A549 (cell line): ENCODE data around the gene ODAD3. TPM values are rescaled to one million over a fixed set of nuclear protein-coding genes. Genes with fewer than 3 reads are reported as not detected.
A peak's percentile ranks its signal among the peaks of the same experiment; 100 is the strongest.

ENCODE experiments used
- ATAC-seq, 2 experiments: fragments of 200-7000 bp in 1 of 2; fragments of >200 bp in 1 of 2; cut with Nextera tagmentation in 1 of 2; cut with Tn5 transposase in 1 of 2; 3 replicates each; pipeline versions ENCODE4 v1.8.0 to v1.9.1; 2018 to 2020; ENCODE audit warnings: mild to moderate bottlenecking in 1 of 2, moderate library complexity in 1 of 2
- CTCF ChIA-PET: fragments of 300-600 bp; sonication (Branson Sonifier 250); formaldehyde crosslinking; extraction: SDS; loops from one replicate; lab custom pipeline; 2021; ENCODE audit warnings: antibody characterized with exemption, inconsistent platforms; lab: Yijun Ruan, JAX
- POLR2A ChIA-PET: fragments of 350-600 bp; formaldehyde crosslinking; extraction: SDS; loops from one replicate; lab custom pipeline; 2021; ENCODE audit warnings: antibody characterized with exemption, inconsistent platforms; lab: Yijun Ruan, JAX
- DNase-seq, 2 experiments: peaks; one replicate each; pipeline versions ENCODE4 v3.0.0 to v3.0.0-alpha.2; 2011 to 2016; ENCODE audit warnings: low read depth in 1 of 2, low spot score in 1 of 2
- FAIRE-seq: peaks from 2 replicates; lab custom pipeline; 2011; peaks lifted over from hg19 to GRCh38; lab: Jason Lieb, UNC
- H3K27ac ChIP-seq, 2 experiments: fragments of >200 bp; sonication (Bioruptor Twin); formaldehyde crosslinking; 3 replicates each; pipeline ENCODE4 v1.5.1; 2016 to 2017
- H3K4me1 ChIP-seq: fragments of >200 bp; sonication (Bioruptor Twin); formaldehyde crosslinking; 3 replicates; pipeline ENCODE4 v1.6.1; 2016
- H3K4me2 ChIP-seq: fragments of >200 bp; sonication (Bioruptor Twin); formaldehyde crosslinking; 3 replicates; pipeline ENCODE4 v1.6.1; 2016
- H3K4me3 ChIP-seq: fragments of >200 bp; sonication (Bioruptor Twin); formaldehyde crosslinking; 3 replicates; pipeline ENCODE4 v1.5.1; 2016
- H3K9me3 ChIP-seq: fragments of >200 bp; sonication (Bioruptor Twin); formaldehyde crosslinking; 3 replicates; pipeline ENCODE4 v1.6.1; 2016
- CHD2 ChIP-seq: fragments of 150-350 bp; IDR thresholded peaks from 2 replicates; pipeline ENCODE4 v1.6.1; 2014; ENCODE audit warnings: low read length; ENCODE audit not compliant: partially characterized antibody
- EHMT2 ChIP-seq: fragments of 200-600 bp; sonication (generic); IDR thresholded peaks from 2 replicates; pipeline ENCODE4 v1.6.1; 2016; ENCODE audit warnings: antibody characterized with exemption, low read depth, mild to moderate bottlenecking, moderate library complexity
- EP300 ChIP-seq, 2 experiments: fragments of >200 bp; sonication (Bioruptor Twin); formaldehyde crosslinking; IDR thresholded peaks; 2 replicates in 1 of 2; 3 replicates in 1 of 2; pipeline ENCODE4 v1.6.1; 2016 to 2017
- FOSB ChIP-seq: fragments of 250-450 bp; sonication (Bioruptor Pico); IDR thresholded peaks from 2 replicates; pipeline ENCODE4 v1.5.0; 2020; ENCODE audit warnings: mild to moderate bottlenecking, moderate library complexity
- FOSL2 ChIP-seq, 2 experiments: fragments of 450-650 bp in 1 of 2; fragments of >200 bp in 1 of 2; sonication (Bioruptor Twin) in 1 of 2; formaldehyde crosslinking; IDR thresholded peaks; 2 replicates each; pipeline versions ENCODE4 v1.5.0 to v1.6.1; 2016 to 2020; ENCODE audit warnings: mild to moderate bottlenecking in 1 of 2, moderate library complexity in 1 of 2
- FOXS1 ChIP-seq: fragments of 250-450 bp; sonication (Bioruptor Pico); IDR thresholded peaks from 2 replicates; pipeline ENCODE4 v1.5.0; 2020; ENCODE audit warnings: mild to moderate bottlenecking, moderate library complexity
- HEYL ChIP-seq: fragments of 250-450 bp; sonication (Bioruptor Pico); IDR thresholded peaks from 2 replicates; pipeline ENCODE4 v1.8.0; 2021; ENCODE audit warnings: mild to moderate bottlenecking, moderate library complexity
- HOXA7 ChIP-seq: fragments of 250-450 bp; sonication (Bioruptor Pico); IDR thresholded peaks from 2 replicates; pipeline ENCODE4 v1.5.0; 2020; ENCODE audit warnings: mild to moderate bottlenecking, moderate library complexity
- JUN ChIP-seq, 2 experiments: fragments of >200 bp; sonication (Bioruptor Twin); formaldehyde crosslinking; IDR thresholded peaks; 2 replicates in 1 of 2; 3 replicates in 1 of 2; pipeline ENCODE4 v1.6.1; 2016 to 2017
- JUNB ChIP-seq: fragments of >200 bp; sonication (Bioruptor Twin); formaldehyde crosslinking; IDR thresholded peaks from 2 replicates; pipeline ENCODE4 v1.6.1; 2016
- KDM5A ChIP-seq: fragments of 200-600 bp; sonication (generic); IDR thresholded peaks from 2 replicates; pipeline ENCODE4 v1.6.1; 2016; ENCODE audit warnings: antibody characterized with exemption, mild to moderate bottlenecking
- NR3C1 ChIP-seq: fragments of >200 bp; sonication (Bioruptor Twin); formaldehyde crosslinking; IDR thresholded peaks from 3 replicates; pipeline ENCODE4 v1.6.1; 2017
- POLR2AphosphoS2 ChIP-seq: conservative IDR thresholded peaks from 2 replicates; pipeline ENCODE4 v1.6.1; 2012; ENCODE audit warnings: low read length, improper control_type of control experiment, inconsistent platforms
- TFCP2L1 ChIP-seq: fragments of 250-450 bp; sonication (Bioruptor Pico); IDR thresholded peaks from 2 replicates; pipeline ENCODE4 v1.5.0; 2021; ENCODE audit warnings: mild to moderate bottlenecking
- ZNF302 ChIP-seq: fragments of 250-450 bp; sonication (Bioruptor Pico); IDR thresholded peaks from 2 replicates; pipeline ENCODE4 v1.9.0; 2021; ENCODE audit warnings: inconsistent platforms, mild to moderate bottlenecking, moderate library complexity
- WGBS: methylation state at CpG from one replicate; pipeline ENCODE4 v1.1.6; 2017; ENCODE audit errors: missing lambda C conversion rate; 5-methylcytosine and 5-hydroxymethylcytosine counted together
- polyA plus RNA-seq, 4 experiments: library from polyadenylated mRNA; depleted of rRNA in 3 of 4; stranded (reverse); fragments of >200 nt; fragmentation: RNase III in 1 of 4; extraction: RNeasy Plus Mini Kit Qiagen cat#74134 plus additional on column Dnase treatment in 1 of 4; gene quantifications; 2 replicates in 3 of 4; 3 replicates in 1 of 4; pipeline ENCODE4 v1.2.3, GENCODE V29; 2011 to 2017
- TF ChIP-seq, protein P1 (sequence below): fragments of 250-450 bp; sonication (Bioruptor Pico); IDR thresholded peaks from 2 replicates; pipeline ENCODE4 v1.5.0; 2020; ENCODE audit warnings: low read depth, mild to moderate bottlenecking, moderate library complexity
- TF ChIP-seq, protein P2 (sequence below): IDR thresholded peaks from 2 replicates; pipeline ENCODE4 v1.6.1; 2012; ENCODE audit warnings: low read depth, borderline replicate concordance
- TF ChIP-seq, protein P3 (sequence below): fragments of >200 bp; sonication (Bioruptor Twin); formaldehyde crosslinking; IDR thresholded peaks from 2 replicates; pipeline ENCODE4 v1.6.1; 2016
- TF ChIP-seq, protein P4 (sequence below): IDR thresholded peaks from 2 replicates; pipeline ENCODE4 v1.6.1; 2012
- TF ChIP-seq, protein P5 (sequence below): fragments of 450-650 bp; IDR thresholded peaks from 2 replicates; pipeline ENCODE4 v1.6.1; 2014; ENCODE audit warnings: antibody characterized with exemption

ODAD3 gene
- polyA plus RNA-seq, 2 of the 4 experiments (the other 2 are of a cell fraction): 0.70 to 0.99 TPM

DNA sequence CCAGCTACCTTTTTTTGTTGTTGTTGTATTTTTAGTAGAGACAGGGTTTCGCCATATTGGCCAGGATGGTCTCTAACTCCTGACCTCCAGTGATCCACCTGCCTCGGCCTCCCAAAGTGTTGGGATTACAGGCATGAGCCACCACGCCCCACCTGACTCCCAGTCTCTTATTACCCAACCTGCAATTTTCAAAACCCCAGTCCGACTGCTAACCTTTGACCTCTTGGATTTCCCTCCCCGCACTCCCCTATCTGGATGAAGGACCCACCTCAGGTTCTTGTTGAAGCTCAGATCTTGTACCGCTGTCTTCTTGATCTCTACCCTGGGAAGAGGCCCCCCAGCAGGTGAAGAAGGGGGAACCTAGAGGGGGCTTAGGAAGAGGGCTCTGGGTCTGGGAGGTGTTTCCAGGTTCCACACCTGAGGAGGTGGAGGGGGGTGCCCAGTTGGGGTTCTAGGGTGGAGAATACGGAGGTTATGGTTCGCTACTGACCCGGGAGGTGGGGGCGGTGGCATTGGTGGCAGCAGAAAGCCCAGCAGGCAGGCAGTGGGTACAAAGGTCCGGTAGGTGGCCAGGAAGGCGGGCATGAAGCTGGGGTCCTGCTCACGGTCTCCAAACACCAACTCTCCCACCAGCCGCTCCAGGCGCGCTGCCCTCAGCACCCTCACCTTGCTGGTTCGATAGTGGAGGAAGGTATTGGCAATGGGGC is 18.4 kb downstream of the ODAD3 start:
- Histone ChIP-seq H3K9me3 (no peaks in the 10 kb centered on the region), H3K4me1 (no peaks in the 10 kb centered on the region), H3K27ac (no peak overlapping the region), H3K4me3 (no peak overlapping the region), H3K4me2 (no peak overlapping the region)
- TF ChIP-seq, protein P1, sequence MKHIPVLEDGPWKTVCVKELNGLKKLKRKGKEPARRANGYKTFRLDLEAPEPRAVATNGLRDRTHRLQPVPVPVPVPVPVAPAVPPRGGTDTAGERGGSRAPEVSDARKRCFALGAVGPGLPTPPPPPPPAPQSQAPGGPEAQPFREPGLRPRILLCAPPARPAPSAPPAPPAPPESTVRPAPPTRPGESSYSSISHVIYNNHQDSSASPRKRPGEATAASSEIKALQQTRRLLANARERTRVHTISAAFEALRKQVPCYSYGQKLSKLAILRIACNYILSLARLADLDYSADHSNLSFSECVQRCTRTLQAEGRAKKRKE (CRISPR knock-in tag): no peak
- TF ChIP-seq CHD2 (no peak), NR3C1 (no peak), FOSB (CRISPR knock-in tag) (no peak), HEYL (CRISPR knock-in tag) (no peak), JUNB (no peak), ZNF302 (CRISPR knock-in tag) (no peak), KDM5A (no peak), POLR2AphosphoS2 (no peak), FOXS1 (CRISPR knock-in tag) (no peak), HOXA7 (CRISPR knock-in tag) (no peak)
- TF ChIP-seq, protein P2, sequence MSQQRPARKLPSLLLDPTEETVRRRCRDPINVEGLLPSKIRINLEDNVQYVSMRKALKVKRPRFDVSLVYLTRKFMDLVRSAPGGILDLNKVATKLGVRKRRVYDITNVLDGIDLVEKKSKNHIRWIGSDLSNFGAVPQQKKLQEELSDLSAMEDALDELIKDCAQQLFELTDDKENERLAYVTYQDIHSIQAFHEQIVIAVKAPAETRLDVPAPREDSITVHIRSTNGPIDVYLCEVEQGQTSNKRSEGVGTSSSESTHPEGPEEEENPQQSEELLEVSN: no peak
- TF ChIP-seq, protein P3, sequence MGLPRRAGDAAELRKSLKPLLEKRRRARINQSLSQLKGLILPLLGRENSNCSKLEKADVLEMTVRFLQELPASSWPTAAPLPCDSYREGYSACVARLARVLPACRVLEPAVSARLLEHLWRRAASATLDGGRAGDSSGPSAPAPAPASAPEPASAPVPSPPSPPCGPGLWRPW: no peak
- TF ChIP-seq, protein P4, sequence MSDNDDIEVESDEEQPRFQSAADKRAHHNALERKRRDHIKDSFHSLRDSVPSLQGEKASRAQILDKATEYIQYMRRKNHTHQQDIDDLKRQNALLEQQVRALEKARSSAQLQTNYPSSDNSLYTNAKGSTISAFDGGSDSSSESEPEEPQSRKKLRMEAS: no peak
- FAIRE-seq (no peak), DNase-seq (no peak), ATAC-seq (no peak)
- CTCF ChIA-PET: interaction anchor here (0.9 to 6.3 kb wide), 5 partner anchors 17 to 81 kb away, joined by 3 to 40 read pairs (median 4); partner anchors contain the start of gene EPOR
- 85% methylated on average over 17 of the region's 17 CpGs for WGBS
- POLR2A ChIA-PET: no interaction called here

DNA sequence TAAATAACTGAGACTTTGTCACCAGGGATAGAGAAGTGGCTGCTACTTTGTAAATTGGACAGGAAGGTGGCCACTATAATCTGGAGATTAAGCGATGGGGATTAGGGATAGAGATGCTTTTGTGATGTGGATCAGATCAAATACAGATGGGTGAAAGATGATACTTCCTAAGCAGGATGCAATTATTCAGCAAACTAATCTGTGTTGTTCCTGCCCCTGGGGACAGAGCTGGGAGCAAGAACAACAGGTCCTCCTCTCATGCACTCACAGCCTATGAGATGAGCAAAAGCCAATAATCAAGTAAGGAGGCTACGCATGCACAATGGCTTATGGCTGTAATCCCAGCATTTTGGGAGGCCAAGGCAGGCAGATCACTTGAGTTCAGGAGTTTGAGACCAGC is 20.4 kb downstream of the ODAD3 start:
- ChIA-PET POLR2A (interaction anchor here (0.5 kb wide), 1 partner anchor 1443 kb away, joined by 3 read pairs; no protein-coding TSS in a partner anchor), CTCF (interaction anchor here (6.3 kb wide), 1 partner anchor 32 kb away, joined by 40 read pairs; the partner anchor contains the start of gene EPOR)
- Histone ChIP-seq H3K4me2 (no peak overlapping the region), H3K9me3 (no peaks in the 10 kb centered on the region), H3K4me1 (no peaks in the 10 kb centered on the region), H3K27ac (no peak overlapping the region), H3K4me3 (no peak overlapping the region)
- FAIRE-seq (no peak), ATAC-seq (no peak), DNase-seq (no peak)
- TF ChIP-seq, protein P4: no peak
- TF ChIP-seq, protein P1 (CRISPR knock-in tag): no peak
- no peak for TF ChIP-seq EHMT2
- no peak for TF ChIP-seq JUN (IDR thresholded peaks at IDR 0.05)
- TF ChIP-seq, protein P5, sequence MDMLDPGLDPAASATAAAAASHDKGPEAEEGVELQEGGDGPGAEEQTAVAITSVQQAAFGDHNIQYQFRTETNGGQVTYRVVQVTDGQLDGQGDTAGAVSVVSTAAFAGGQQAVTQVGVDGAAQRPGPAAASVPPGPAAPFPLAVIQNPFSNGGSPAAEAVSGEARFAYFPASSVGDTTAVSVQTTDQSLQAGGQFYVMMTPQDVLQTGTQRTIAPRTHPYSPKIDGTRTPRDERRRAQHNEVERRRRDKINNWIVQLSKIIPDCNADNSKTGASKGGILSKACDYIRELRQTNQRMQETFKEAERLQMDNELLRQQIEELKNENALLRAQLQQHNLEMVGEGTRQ: no peak
- WGBS: 95% methylated on average over 2 of the region's 2 CpGs

DNA sequence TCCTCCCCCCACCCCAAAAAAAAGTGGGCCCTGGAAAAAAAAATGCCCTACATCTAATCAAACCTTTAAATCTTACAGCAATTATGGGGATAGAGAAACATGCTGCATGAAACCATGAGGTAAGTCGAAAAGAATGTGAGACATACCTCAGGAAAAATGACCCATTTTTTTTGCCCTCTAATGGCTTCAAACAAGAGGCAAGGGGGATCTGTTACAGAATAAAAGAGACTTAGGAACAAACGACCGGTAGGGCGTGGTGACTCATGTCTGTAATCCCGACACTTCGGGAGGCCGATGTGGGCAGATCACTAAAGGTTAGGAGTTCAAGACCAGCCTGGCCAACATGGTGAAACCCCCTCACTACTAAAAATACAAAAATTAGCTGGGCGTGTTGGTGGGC is 24.2 kb downstream of the ODAD3 start:
- DNase-seq: peak in 1 of 2 experiments; percentile 21
- H3K4me2 ChIP-seq: no peak overlapping the region
- H3K4me1 ChIP-seq: no peaks in the 10 kb centered on the region
- CTCF ChIA-PET: interaction anchor here (0.9 kb wide), 1 partner anchor 9 kb away, joined by 3 read pairs; no protein-coding TSS in a partner anchor
- H3K4me3 ChIP-seq: no peak overlapping the region
- no peak overlapping the region for H3K27ac ChIP-seq
- no peak for ATAC-seq
- 23% methylated on average over 8 of the region's 8 CpGs for WGBS
- H3K9me3 ChIP-seq: no peaks in the 10 kb centered on the region
- POLR2A ChIA-PET: no interaction called here
- FAIRE-seq: no peak
- no peak for TF ChIP-seq FOSB (CRISPR knock-in tag)
- no peak for TF ChIP-seq FOSL2 (IDR thresholded peaks at IDR 0.05)
- TF ChIP-seq FOSL2 (CRISPR knock-in tag; IDR thresholded peaks at IDR 0.05): 0 out of 2 replicates have a peak, but pooled peaks have one; percentile 9
- TF ChIP-seq TFCP2L1 (CRISPR knock-in tag): no peak
- TF ChIP-seq EP300 (IDR thresholded peaks at IDR 0.05): no peak
- TF ChIP-seq, protein P3: no peak
